Measurements from ENCODE around the gene KRTAP6-2. TPM values are rescaled to one million over a fixed set of nuclear protein-coding genes. Genes with fewer than 3 reads are reported as not detected.

Gene KRTAP6-2
- total and polyA plus RNA-seq, 2 experiments from 2014 or later: not detected

DNA sequence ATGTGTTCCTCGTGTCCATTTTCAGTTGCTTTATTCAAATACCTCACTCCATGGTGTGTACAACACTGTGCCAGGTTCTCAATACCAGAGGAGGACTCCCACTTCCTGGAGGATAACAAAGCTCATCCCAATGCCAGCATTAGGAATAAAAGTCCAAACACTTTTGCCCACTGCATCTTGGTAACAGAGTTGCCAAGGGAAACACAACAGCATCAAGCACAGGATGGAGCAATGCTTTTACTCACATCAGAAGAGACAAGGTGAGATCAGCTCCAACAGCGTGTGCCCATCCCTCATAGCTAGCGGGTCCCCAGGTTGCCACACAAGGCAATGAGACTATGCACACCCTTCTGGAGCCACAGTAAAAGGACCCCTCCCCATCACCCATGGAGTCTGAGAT lies 24.7 kb upstream of the KRTAP6-2 start:
- Histone ChIP-seq H3K4me2 (ENCODE audit: unreplicated experiment) (no peak overlapping the region), H3K79me2 (ENCODE audit: insufficient read depth) (no peaks in the 10 kb centered on the region), H3K4me1 (ENCODE audit: insufficient read depth) (no peaks in the 10 kb centered on the region), H4K20me1 (ENCODE audit: insufficient read depth) (no peaks in the 10 kb centered on the region), H3K4me3 (no peak overlapping the region), H2AFZ (no peak overlapping the region), H3K9me2 (ENCODE audit: insufficient read depth) (no peaks in the 10 kb centered on the region), H3K9me3 (ENCODE audit: low read depth) (no peaks in the 10 kb centered on the region), H3K27ac (no peak overlapping the region), H3F3A (ENCODE audit: insufficient read depth) (no peaks in the 10 kb centered on the region), H3K27me3 (replicated peaks; ENCODE audit: insufficient read depth) (no peaks in the 10 kb centered on the region), H3K9ac (no peak overlapping the region), H3K36me3 (ENCODE audit: low read depth) (no peaks in the 10 kb centered on the region)
- WGBS, 2 experiments (ENCODE audit: low coverage in 1 of 2, low lambda C conversion rate in 2 of 2, missing lambda C conversion rate in 2 of 2): 17 to 22% methylated on average over 3 of the region's 3 CpGs
- no peak for TF ChIP-seq EZH2phosphoT487 (IDR thresholded peaks at IDR 0.05; ENCODE audit: insufficient read depth, low read depth)
- TF ChIP-seq EZH2 (IDR thresholded peaks at IDR 0.05; ENCODE audit: insufficient read depth, poor library complexity, severe bottlenecking): no peak
- in situ Hi-C loops (cut with MboI): no loop called here
- DNase-seq: no peak

DNA sequence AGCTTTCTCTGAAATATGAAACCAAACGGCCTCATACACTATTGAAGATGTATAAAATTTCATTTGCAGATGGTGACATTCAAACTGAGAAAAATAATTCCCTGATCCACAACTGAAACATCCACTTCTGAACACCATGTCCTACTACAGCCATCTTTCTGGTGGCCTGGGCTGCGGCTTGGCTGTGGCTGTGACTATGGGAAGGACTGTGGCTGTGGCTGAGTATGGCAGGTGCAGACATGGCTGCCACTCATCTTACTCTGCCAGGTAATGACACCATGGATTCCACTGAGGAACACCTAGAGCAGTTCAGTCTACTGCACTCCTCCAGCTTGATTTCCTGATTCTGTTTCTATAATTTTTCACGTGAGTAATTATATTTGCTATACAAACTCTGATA lies 21.8 kb upstream of the KRTAP6-2 start, which contains the start of gene KRTAP20-4:
Gene KRTAP20-4 (plus strand): TSS at position 106 of the 400 bp plus-strand sequence.
- TF ChIP-seq EZH2 (IDR thresholded peaks at IDR 0.05; ENCODE audit: insufficient read depth, poor library complexity, severe bottlenecking) (no peak), EZH2phosphoT487 (IDR thresholded peaks at IDR 0.05; ENCODE audit: insufficient read depth, low read depth) (no peak)
- H2AFZ ChIP-seq: no peak within 1 kb of the TSS
- no peaks in the 10 kb centered on the region for H3K36me3 ChIP-seq (ENCODE audit: low read depth)
- no peaks in the 10 kb centered on the region for H3K4me1 ChIP-seq (ENCODE audit: insufficient read depth)
- H3K9ac ChIP-seq: no peak within 1 kb of the TSS
- no peaks in the 10 kb centered on the region for H3K9me2 ChIP-seq (ENCODE audit: insufficient read depth)
- H3K9me3 ChIP-seq (ENCODE audit: low read depth): no peaks in the 10 kb centered on the region
- no peak within 1 kb of the TSS for H3K4me2 ChIP-seq (ENCODE audit: unreplicated experiment)
- no peaks in the 10 kb centered on the region for H3F3A ChIP-seq (ENCODE audit: insufficient read depth)
- in situ Hi-C loops (cut with MboI): no loop called here
- no peaks in the 10 kb centered on the region for H3K79me2 ChIP-seq (ENCODE audit: insufficient read depth)
- no peaks in the 10 kb centered on the region for H4K20me1 ChIP-seq (ENCODE audit: insufficient read depth)
- no peak within 1 kb of the TSS for H3K4me3 ChIP-seq
- no peaks in the 10 kb centered on the region for H3K27me3 ChIP-seq (replicated peaks; ENCODE audit: insufficient read depth)
- H3K27ac ChIP-seq: no peak within 1 kb of the TSS
- DNase-seq: no peak
- WGBS, 2 experiments (ENCODE audit: low coverage in 1 of 2, low lambda C conversion rate in 2 of 2, missing lambda C conversion rate in 2 of 2): 11 to 17% methylated on average over 3 of the region's 3 CpGs

DNA sequence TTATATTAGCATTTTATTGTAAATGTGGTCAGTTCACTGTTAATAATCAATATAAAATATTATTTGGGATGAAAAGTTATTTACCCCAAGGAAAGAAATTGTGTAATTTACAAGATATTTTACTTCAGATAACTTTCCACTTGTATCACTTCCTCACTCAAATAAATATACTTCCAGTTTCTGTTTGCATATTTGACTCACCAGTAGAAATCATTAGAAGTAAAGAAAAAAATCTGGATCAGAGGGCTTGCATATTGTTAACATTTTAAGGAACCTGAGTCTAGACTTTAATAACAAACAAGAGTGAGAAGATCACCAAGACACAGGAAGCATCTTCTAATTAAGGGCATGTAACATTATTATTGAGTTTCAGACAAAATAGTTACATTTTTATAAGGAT lies 21.4 kb upstream of the KRTAP6-2 start:
- Histone ChIP-seq H3K9me2 (ENCODE audit: insufficient read depth) (no peaks in the 10 kb centered on the region), H4K20me1 (ENCODE audit: insufficient read depth) (no peaks in the 10 kb centered on the region), H3K36me3 (ENCODE audit: low read depth) (no peaks in the 10 kb centered on the region), H3K27me3 (replicated peaks; ENCODE audit: insufficient read depth) (no peaks in the 10 kb centered on the region), H3K27ac (no peak overlapping the region), H3K4me2 (ENCODE audit: unreplicated experiment) (no peak overlapping the region), H3K9me3 (ENCODE audit: low read depth) (no peaks in the 10 kb centered on the region), H3K4me3 (no peak overlapping the region), H3K9ac (no peak overlapping the region), H3F3A (ENCODE audit: insufficient read depth) (no peaks in the 10 kb centered on the region), H3K79me2 (ENCODE audit: insufficient read depth) (no peaks in the 10 kb centered on the region), H2AFZ (no peak overlapping the region), H3K4me1 (ENCODE audit: insufficient read depth) (no peaks in the 10 kb centered on the region)
- no peak for DNase-seq
- TF ChIP-seq EZH2phosphoT487 (IDR thresholded peaks at IDR 0.05; ENCODE audit: insufficient read depth, low read depth): no peak
- TF ChIP-seq EZH2 (IDR thresholded peaks at IDR 0.05; ENCODE audit: insufficient read depth, poor library complexity, severe bottlenecking): no peak
- in situ Hi-C loops (cut with MboI): no loop called here

DNA sequence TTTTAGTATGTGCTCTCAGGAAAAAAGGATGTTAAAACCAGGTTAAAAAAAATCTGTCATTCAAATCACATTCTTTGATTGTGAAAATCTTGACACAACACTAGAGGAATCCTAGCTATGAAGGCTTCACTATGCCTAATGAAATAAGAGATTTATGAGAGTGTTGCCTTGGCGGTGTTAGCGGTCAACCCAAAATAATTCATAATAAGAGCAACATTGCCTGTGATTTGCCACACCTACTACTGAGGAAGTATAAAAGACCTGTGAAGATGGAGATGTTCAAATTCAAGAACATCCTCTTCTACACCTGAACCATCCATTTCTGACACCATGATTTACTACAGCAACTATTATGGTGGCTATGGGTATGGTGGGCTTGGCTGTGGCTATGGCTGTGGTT lies 17.4 kb upstream of the KRTAP6-2 start, which contains the start of gene KRTAP20-1:
Gene KRTAP20-1 (plus strand): TSS at position 301 of the 400 bp plus-strand sequence. CDS start 30 bp downstream, at position 331.
- Histone ChIP-seq H2AFZ (no peak within 1 kb of the TSS), H3K4me2 (ENCODE audit: unreplicated experiment) (no peak within 1 kb of the TSS), H3K4me3 (no peak within 1 kb of the TSS), H3K36me3 (ENCODE audit: low read depth) (no peaks in the 10 kb centered on the region), H3K27me3 (replicated peaks; ENCODE audit: insufficient read depth) (no peaks in the 10 kb centered on the region), H3K4me1 (ENCODE audit: insufficient read depth) (no peaks in the 10 kb centered on the region), H3K79me2 (ENCODE audit: insufficient read depth) (no peaks in the 10 kb centered on the region), H3K9ac (no peak within 1 kb of the TSS), H4K20me1 (ENCODE audit: insufficient read depth) (no peaks in the 10 kb centered on the region), H3K9me2 (ENCODE audit: insufficient read depth) (no peaks in the 10 kb centered on the region), H3K27ac (no peak within 1 kb of the TSS), H3F3A (ENCODE audit: insufficient read depth) (no peaks in the 10 kb centered on the region), H3K9me3 (ENCODE audit: low read depth) (no peaks in the 10 kb centered on the region)
- TF ChIP-seq EZH2phosphoT487 (IDR thresholded peaks at IDR 0.05; ENCODE audit: insufficient read depth, low read depth): no peak
- TF ChIP-seq EZH2 (IDR thresholded peaks at IDR 0.05; ENCODE audit: insufficient read depth, poor library complexity, severe bottlenecking): no peak
- WGBS, 2 experiments (ENCODE audit: low coverage in 1 of 2, low lambda C conversion rate in 2 of 2, missing lambda C conversion rate in 2 of 2): 65 to 73% methylated on average over 2 of the region's 2 CpGs
- in situ Hi-C loops (cut with MboI): no loop called here
- DNase-seq: no peak

DNA sequence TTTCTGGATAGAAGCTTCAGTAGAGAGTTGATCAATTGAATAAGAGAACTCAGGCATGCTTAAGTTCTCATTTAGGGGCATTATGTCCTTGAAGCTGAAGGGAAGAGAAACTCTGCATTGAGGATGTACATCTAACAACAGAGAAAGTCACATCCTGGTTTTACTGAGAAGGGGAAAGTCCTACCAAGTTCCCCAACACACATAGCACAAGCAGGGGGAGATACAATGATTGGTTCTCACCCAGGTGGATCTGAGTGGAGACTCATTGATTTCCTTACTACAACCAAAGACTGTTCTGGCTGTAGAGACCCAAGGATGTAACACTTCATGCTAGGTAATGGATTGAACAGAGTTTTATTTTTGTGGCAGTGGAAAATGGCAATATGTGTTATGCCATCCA lies 16.5 kb upstream of the KRTAP6-2 start:
- Histone ChIP-seq H3K27me3 (replicated peaks; ENCODE audit: insufficient read depth) (no peaks in the 10 kb centered on the region), H3K27ac (no peak overlapping the region), H3F3A (ENCODE audit: insufficient read depth) (no peaks in the 10 kb centered on the region), H3K4me2 (ENCODE audit: unreplicated experiment) (no peak overlapping the region), H4K20me1 (ENCODE audit: insufficient read depth) (no peaks in the 10 kb centered on the region), H3K79me2 (ENCODE audit: insufficient read depth) (no peaks in the 10 kb centered on the region), H2AFZ (no peak overlapping the region), H3K4me3 (no peak overlapping the region), H3K9ac (no peak overlapping the region), H3K9me3 (ENCODE audit: low read depth) (no peaks in the 10 kb centered on the region), H3K9me2 (ENCODE audit: insufficient read depth) (no peaks in the 10 kb centered on the region), H3K36me3 (ENCODE audit: low read depth) (no peaks in the 10 kb centered on the region), H3K4me1 (ENCODE audit: insufficient read depth) (no peaks in the 10 kb centered on the region)
- in situ Hi-C loops (cut with MboI): no loop called here
- no peak for DNase-seq
- TF ChIP-seq EZH2phosphoT487 (IDR thresholded peaks at IDR 0.05; ENCODE audit: insufficient read depth, low read depth) (no peak), EZH2 (IDR thresholded peaks at IDR 0.05; ENCODE audit: insufficient read depth, poor library complexity, severe bottlenecking) (no peak)
